Vagina (tissue), 2 donors: ENCODE measurements around the gene UQCRC2.

ENCODE experiments used
- POLR2A ChIP-seq, 2 donors: fragments of 450-650 bp; IDR thresholded peaks; one replicate each; pipeline ENCODE4 v1.6.1; 2017; ENCODE audit warnings: antibody characterized with exemption in 2 of 2, mild to moderate bottlenecking in 2 of 2, moderate library complexity in 2 of 2
- POLR2AphosphoS5 ChIP-seq, 2 donors: sonication (generic); formaldehyde crosslinking; IDR thresholded peaks; one replicate each; pipeline ENCODE4 v1.9.0; 2017; ENCODE audit warnings: antibody characterized with exemption in 2 of 2, mild to moderate bottlenecking in 2 of 2, low read depth in 1 of 2; ENCODE audit not compliant: insufficient read depth in 1 of 2
- TF ChIP-seq, protein P1 (sequence below), 3 experiments: fragments of 450-650 bp in 2 of 3; fragments of 200-600 bp in 1 of 3; sonication (generic) in 1 of 3; IDR thresholded peaks; one replicate each; pipeline ENCODE4 v1.5.1; 2017 to 2019; ENCODE audit warnings: antibody characterized with exemption in 3 of 3, mild to moderate bottlenecking in 2 of 3, moderate library complexity in 2 of 3

GRCh38 chr16:21943571-21943970 is 9.6 kb upstream of the UQCRC2 start:
- no peak for TF ChIP-seq POLR2AphosphoS5 (IDR thresholded peaks at IDR 0.05; ENCODE audit: insufficient read depth in 1 of 2, low read depth in 1 of 2)
- no peak for TF ChIP-seq POLR2A (IDR thresholded peaks at IDR 0.05)
- TF ChIP-seq, protein P1, sequence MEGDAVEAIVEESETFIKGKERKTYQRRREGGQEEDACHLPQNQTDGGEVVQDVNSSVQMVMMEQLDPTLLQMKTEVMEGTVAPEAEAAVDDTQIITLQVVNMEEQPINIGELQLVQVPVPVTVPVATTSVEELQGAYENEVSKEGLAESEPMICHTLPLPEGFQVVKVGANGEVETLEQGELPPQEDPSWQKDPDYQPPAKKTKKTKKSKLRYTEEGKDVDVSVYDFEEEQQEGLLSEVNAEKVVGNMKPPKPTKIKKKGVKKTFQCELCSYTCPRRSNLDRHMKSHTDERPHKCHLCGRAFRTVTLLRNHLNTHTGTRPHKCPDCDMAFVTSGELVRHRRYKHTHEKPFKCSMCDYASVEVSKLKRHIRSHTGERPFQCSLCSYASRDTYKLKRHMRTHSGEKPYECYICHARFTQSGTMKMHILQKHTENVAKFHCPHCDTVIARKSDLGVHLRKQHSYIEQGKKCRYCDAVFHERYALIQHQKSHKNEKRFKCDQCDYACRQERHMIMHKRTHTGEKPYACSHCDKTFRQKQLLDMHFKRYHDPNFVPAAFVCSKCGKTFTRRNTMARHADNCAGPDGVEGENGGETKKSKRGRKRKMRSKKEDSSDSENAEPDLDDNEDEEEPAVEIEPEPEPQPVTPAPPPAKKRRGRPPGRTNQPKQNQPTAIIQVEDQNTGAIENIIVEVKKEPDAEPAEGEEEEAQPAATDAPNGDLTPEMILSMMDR (IDR thresholded peaks at IDR 0.05), result no peak
